GM12872 (cell line): Measurements from ENCODE around the gene ZNF132.

ENCODE experiments used
- TF ChIP-seq, protein P1 (sequence below): IDR thresholded peaks from 3 replicates; pipeline ENCODE4 v1.5.1; 2011; ENCODE audit warnings: low read depth, mild to moderate bottlenecking, low read length, moderate library complexity; ENCODE audit not compliant: insufficient read depth

ZNF132 gene

DNA sequence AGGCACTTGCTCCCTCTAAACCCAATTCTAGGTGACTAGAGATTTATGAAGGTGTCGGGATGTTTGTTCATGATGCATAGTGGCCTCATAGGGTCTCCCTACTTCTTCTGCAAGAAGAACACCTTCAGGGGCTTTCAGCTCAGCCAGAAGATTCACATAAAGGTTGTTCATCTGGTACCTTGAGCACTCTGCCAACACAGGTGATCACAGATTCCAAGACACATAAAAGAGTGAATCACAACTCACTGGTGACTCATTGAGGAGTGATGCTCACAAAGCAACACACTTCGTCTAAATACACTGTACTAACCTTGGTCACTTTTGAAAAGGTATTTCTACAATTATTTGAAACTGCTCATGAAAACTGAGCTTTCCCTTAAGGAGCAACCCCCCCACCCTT is 20.1 kb upstream of the ZNF132 start:
- TF ChIP-seq, protein P1, sequence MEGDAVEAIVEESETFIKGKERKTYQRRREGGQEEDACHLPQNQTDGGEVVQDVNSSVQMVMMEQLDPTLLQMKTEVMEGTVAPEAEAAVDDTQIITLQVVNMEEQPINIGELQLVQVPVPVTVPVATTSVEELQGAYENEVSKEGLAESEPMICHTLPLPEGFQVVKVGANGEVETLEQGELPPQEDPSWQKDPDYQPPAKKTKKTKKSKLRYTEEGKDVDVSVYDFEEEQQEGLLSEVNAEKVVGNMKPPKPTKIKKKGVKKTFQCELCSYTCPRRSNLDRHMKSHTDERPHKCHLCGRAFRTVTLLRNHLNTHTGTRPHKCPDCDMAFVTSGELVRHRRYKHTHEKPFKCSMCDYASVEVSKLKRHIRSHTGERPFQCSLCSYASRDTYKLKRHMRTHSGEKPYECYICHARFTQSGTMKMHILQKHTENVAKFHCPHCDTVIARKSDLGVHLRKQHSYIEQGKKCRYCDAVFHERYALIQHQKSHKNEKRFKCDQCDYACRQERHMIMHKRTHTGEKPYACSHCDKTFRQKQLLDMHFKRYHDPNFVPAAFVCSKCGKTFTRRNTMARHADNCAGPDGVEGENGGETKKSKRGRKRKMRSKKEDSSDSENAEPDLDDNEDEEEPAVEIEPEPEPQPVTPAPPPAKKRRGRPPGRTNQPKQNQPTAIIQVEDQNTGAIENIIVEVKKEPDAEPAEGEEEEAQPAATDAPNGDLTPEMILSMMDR, result no peak

DNA sequence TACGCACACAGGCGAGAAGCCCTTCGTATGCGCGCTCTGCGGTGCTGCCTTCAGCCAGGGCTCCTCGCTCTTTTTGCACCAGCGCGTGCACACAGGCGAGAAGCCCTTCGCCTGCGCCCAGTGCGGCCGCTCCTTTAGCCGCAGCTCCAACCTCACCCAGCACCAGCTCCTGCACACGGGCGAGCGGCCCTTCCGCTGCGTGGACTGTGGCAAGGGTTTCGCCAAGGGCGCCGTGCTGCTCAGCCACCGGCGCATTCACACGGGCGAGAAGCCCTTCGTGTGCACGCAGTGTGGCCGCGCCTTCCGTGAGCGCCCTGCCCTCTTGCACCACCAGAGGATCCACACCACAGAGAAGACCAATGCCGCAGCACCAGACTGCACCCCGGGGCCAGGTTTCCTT is 16.2 kb upstream of the ZNF132 start:
- TF ChIP-seq, protein P1, result no peak

DNA sequence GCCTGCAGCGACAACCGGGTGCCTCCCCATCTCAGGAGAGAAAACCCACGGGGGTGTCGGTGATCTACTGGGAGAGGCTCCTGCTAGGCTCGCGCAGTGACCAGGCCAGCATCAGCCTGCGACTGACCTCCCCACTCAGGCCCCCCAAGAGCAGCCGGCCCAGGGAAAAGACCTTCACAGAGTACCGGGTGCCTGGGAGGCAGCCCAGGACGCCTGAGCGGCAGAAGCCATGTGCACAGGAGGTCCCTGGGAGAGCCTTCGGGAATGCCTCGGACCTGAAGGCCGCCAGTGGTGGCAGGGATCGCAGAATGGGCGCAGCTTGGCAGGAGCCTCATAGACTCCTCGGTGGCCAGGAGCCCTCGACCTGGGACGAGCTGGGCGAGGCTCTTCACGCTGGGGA is 15.4 kb upstream of the ZNF132 start:
- TF ChIP-seq, protein P1, result no peak

DNA sequence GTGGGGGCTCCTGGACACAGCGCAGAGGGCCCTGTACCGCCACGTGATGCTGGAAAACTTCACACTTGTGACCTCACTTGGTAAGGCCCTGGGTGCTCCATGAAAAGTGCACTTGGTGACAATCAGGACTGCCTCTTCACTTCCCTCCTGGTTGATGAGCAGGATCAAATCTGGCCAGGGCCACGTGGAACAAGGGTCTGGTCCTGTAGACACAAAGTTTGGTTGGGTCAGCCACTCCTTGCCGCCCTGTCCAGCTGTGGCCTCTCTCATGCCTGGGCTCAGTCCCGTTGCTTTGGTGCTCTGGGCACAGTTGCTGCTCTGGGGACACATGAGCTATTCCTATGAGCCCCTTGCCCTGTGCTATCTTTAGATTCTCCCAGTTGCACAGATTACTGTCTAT is 13.8 kb upstream of the ZNF132 start:
- TF ChIP-seq, protein P1, result no peak

DNA sequence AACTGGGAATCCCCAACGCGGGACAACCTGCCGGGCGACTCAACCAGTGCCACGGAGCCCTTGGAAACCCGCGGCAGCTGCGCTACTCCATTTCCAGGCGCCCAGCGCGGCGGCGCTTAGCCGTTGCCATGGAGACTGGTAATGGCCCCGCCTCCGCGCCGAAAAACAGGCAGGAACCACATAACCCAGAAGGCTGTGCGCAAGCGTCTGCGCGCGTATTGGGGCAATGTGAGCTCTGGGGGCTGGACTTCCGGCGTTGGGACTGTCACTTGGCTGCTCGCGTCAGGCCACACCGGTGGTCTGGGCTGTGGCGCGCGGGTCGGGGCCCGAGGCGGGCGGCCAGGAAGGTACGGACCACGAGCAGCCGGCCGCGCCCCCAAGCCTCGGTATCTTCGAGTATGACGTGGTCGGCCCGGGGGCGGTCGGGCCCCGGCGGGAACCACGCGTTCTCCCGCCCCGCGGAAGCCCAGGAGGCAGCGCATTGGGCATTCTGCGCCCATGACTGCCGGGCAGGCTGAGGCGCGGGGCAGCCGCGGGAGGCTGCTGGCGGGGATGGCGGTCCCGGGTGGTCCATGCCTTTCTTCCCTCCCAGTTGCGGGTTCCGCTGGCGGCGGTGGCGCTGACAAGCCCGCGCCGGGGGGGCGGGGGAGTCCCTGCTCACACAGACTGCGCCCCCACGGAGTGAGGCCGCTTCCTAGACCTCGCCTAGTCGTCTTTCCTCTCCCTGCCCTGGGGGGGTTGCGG is 11.6 kb upstream of the ZNF132 start, which contains the start of gene ZNF324B:
ZNF324B (plus strand) TSS at position 265 of the 744 bp plus-strand sequence. CDS start 2,080 bp downstream, outside the sequence.
- TF ChIP-seq, protein P1, result no peak

DNA sequence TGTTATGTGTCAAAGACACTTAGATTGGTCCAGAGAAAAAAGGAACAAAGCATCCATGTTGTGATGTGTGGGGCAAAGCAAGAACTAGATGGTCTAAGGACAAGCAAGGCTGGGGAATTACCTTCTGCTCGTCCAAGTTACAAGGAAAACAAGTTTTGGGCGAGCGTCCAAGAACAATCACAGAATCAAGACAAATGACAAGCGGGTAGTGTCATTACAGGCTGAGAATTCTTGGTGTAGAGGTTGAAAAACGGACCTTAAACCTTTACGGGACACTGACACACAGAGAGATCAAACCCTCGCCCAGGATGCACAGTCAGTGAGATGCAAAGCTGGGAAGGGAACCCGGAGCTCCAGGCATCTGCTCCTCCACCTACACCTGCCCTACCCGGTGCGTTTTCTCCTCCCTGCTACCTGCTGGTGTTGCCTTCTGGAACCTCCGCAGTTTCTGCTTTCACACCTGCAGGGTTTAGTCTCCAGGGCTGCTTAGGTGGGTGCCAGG is 11.0 kb upstream of the ZNF132 start:
- TF ChIP-seq, protein P1, result no peak

DNA sequence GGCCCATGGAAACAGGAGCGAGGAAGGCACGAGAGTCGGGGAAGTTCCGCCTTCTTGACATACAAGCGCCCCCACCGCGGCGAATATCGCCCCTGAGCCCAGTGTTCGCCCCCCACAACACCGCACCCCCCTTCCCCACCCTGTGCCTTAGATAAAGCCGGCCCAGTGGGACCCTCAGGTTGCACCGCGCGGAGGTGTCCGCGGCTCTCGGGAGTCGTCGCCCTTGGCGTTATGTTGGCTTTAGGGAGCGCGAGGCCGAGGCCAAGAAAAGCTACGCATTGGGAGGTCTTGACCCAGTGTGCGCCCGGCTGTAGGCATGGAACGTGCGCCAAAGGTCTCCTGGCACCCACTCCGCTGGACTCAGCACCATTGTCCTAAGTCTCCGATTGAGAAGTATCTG is 603 bp upstream of the ZNF132 start:
- TF ChIP-seq, protein P1, result no peak
